Smooth muscle cell (in vitro differentiated cells): ENCODE measurements around the gene PPP1R12B. TPM values are rescaled to one million over a fixed set of nuclear protein-coding genes. Genes with fewer than 3 reads are reported as not detected.

Source experiments
- DNase-seq: peaks from one replicate; lab custom pipeline; 2025; ENCODE audit not compliant: unreplicated experiment; lab: John Stamatoyannopoulos, UW
- H2AFZ ChIP-seq: fragments of 200-600 bp; sonication (generic); 2 replicates; pipeline ENCODE4 v1.6.0; 2016; ENCODE audit warnings: antibody characterized with exemption, low read depth, mild to moderate bottlenecking
- H3F3A ChIP-seq: fragments of 200-600 bp; sonication (generic); 2 replicates; pipeline ENCODE4 v1.6.0; 2017; ENCODE audit warnings: antibody characterized with exemption, low read depth
- H3K27ac ChIP-seq: fragments of 200-600 bp; sonication (generic); 2 replicates; pipeline ENCODE4 v1.5.1; 2016; ENCODE audit warnings: low read depth, mild to moderate bottlenecking
- H3K27me3 ChIP-seq: fragments of 200-600 bp; sonication (generic); 2 replicates; pipeline ENCODE4 v1.6.1; 2016; ENCODE audit warnings: low read depth, mild to moderate bottlenecking
- H3K36me3 ChIP-seq: fragments of 200-600 bp; sonication (generic); 2 replicates; pipeline ENCODE4 v1.5.1; 2016; ENCODE audit warnings: low read depth
- H3K4me1 ChIP-seq: fragments of 200-600 bp; sonication (generic); 2 replicates; pipeline ENCODE4 v1.5.1; 2016; ENCODE audit warnings: low read depth
- H3K4me2 ChIP-seq: fragments of 200-600 bp; sonication (generic); 2 replicates; pipeline ENCODE4 v1.6.0; 2016; ENCODE audit warnings: mild to moderate bottlenecking
- H3K4me3 ChIP-seq: fragments of 200-600 bp; sonication (generic); 2 replicates; pipeline ENCODE4 v1.5.1; 2016; ENCODE audit warnings: mild to moderate bottlenecking
- H3K79me2 ChIP-seq: fragments of 200-600 bp; sonication (generic); 2 replicates; pipeline ENCODE4 v1.6.0; 2016; ENCODE audit warnings: low read depth, mild to moderate bottlenecking
- H3K9ac ChIP-seq: fragments of 200-600 bp; sonication (generic); 2 replicates; pipeline ENCODE4 v1.6.0; 2016; ENCODE audit warnings: low read depth
- H3K9me3 ChIP-seq: fragments of 200-600 bp; sonication (generic); replicated peaks from 2 replicates; pipeline ENCODE4 v1.5.1; 2016; ENCODE audit warnings: low read depth
- H4K20me1 ChIP-seq: fragments of 200-600 bp; sonication (generic); 2 replicates; pipeline ENCODE4 v1.6.0; 2016; ENCODE audit warnings: low read depth
- WGBS: methylation state at CpG from one replicate; pipeline ENCODE4 v1.1.7; 2016; ENCODE audit warnings: low lambda C conversion rate; 5-methylcytosine and 5-hydroxymethylcytosine counted together
- polyA plus RNA-seq: library from polyadenylated mRNA; unstranded; fragments of >200 nt; fragmentation: Nextera tagmentation; extraction: Ambion mirVana; gene quantifications from 2 replicates; pipeline ENCODE4 v1.2.1, GENCODE V29; 2016
- total RNA-seq: library from RNA; depleted of rRNA; stranded (reverse); fragments of >200 nt; gene quantifications from 2 replicates; pipeline ENCODE4 v1.2.3, GENCODE V29; 2014
- TF ChIP-seq, protein P1 (sequence below): fragments of 200-600 bp; sonication (generic); IDR thresholded peaks from 2 replicates; pipeline ENCODE4 v1.5.1; 2017; ENCODE audit warnings: borderline replicate concordance, mild to moderate bottlenecking, antibody characterized with exemption; ENCODE audit not compliant: insufficient read depth, poor library complexity, severe bottlenecking

PPP1R12B gene
- total RNA-seq: 6.7 and 22.3 TPM in 2 replicates
- polyA plus RNA-seq: 2.8 and 7.7 TPM in 2 replicates

- peak within 1 kb of the TSS; percentile 85 for H3K4me3 ChIP-seq
- peak within 1 kb of the TSS; percentile 100 for H3K9ac ChIP-seq
- peak within 1 kb of the TSS; percentile 98 for H3K27ac ChIP-seq
- no peaks in the 10 kb centered on the region for H3K27me3 ChIP-seq
- peaks cover 32% of the 10 kb centered on the region for H3K79me2 ChIP-seq
- 1% methylated on average over 60 of the region's 60 CpGs for WGBS
- DNase-seq: peak; percentile 84
- H3K9me3 ChIP-seq: no peaks in the 10 kb centered on the region
- H2AFZ ChIP-seq: peak within 1 kb of the TSS; percentile 85
- peaks cover 9% of the 10 kb centered on the region for H3K4me1 ChIP-seq
- peaks cover 8% of the 10 kb centered on the region for H4K20me1 ChIP-seq
- TF ChIP-seq, protein P1, sequence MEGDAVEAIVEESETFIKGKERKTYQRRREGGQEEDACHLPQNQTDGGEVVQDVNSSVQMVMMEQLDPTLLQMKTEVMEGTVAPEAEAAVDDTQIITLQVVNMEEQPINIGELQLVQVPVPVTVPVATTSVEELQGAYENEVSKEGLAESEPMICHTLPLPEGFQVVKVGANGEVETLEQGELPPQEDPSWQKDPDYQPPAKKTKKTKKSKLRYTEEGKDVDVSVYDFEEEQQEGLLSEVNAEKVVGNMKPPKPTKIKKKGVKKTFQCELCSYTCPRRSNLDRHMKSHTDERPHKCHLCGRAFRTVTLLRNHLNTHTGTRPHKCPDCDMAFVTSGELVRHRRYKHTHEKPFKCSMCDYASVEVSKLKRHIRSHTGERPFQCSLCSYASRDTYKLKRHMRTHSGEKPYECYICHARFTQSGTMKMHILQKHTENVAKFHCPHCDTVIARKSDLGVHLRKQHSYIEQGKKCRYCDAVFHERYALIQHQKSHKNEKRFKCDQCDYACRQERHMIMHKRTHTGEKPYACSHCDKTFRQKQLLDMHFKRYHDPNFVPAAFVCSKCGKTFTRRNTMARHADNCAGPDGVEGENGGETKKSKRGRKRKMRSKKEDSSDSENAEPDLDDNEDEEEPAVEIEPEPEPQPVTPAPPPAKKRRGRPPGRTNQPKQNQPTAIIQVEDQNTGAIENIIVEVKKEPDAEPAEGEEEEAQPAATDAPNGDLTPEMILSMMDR: no peak
- H3F3A ChIP-seq: no peaks in the 10 kb centered on the region
- H3K4me2 ChIP-seq: peak within 1 kb of the TSS; percentile 90
- H3K36me3 ChIP-seq: no peaks in the 10 kb centered on the region
These were observed at the start of gene PPP1R12B for GRCh38 chr1:202348509-202349205. Gene PPP1R12B (plus strand): TSS chr1:202348699. CDS start chr1:202348852, 153 bp downstream.

DNA sequence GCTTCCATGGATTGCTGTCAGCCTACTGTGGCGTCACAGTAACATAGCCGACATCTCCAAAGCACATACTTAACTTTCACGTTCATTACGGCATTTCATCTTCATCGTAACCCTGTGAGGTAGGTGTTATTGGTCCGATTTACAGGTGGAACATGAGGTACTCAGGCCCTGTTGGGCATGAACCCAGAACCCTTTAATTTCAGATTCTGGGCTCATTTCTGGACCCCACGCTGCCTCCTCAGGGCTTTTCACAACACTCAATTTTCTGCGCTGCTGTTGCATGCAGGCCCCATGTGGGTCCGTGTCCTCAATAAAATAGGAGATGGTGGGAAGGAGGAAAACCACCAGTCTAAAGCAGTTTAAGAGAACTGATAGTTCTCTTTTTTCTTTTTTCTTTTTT lies 46.3 kb upstream of the PPP1R12B start:
- Histone ChIP-seq H4K20me1 (no peaks in the 10 kb centered on the region), H3K4me1 (no peaks in the 10 kb centered on the region), H3K4me2 (no peak overlapping the region), H3F3A (no peaks in the 10 kb centered on the region), H3K9ac (no peak overlapping the region), H3K27ac (no peak overlapping the region), H3K36me3 (no peaks in the 10 kb centered on the region), H3K79me2 (no peaks in the 10 kb centered on the region), H3K4me3 (no peak overlapping the region), H2AFZ (no peak overlapping the region), H3K27me3 (peaks cover 5% of the 10 kb centered on the region), H3K9me3 (no peaks in the 10 kb centered on the region)
- no peak for DNase-seq
- TF ChIP-seq, protein P1: no peak
- WGBS: 96% methylated on average over 9 of the region's 9 CpGs

- Histone ChIP-seq H3F3A (no peaks in the 10 kb centered on the region), H3K36me3 (no peaks in the 10 kb centered on the region), H3K9me3 (no peaks in the 10 kb centered on the region), H3K79me2 (no peaks in the 10 kb centered on the region), H4K20me1 (no peaks in the 10 kb centered on the region), H3K27ac (no peak overlapping the region), H3K4me1 (no peaks in the 10 kb centered on the region), H3K27me3 (peaks cover 5% of the 10 kb centered on the region), H3K9ac (no peak overlapping the region), H3K4me3 (no peak overlapping the region), H2AFZ (no peak overlapping the region), H3K4me2 (no peak overlapping the region)
- 90% methylated on average over 9 of the region's 9 CpGs for WGBS
- DNase-seq: no peak
- TF ChIP-seq, protein P1: no peak
These were observed 44.1 kb upstream of the PPP1R12B start for GRCh38 chr1:202304375-202304774.

DNA sequence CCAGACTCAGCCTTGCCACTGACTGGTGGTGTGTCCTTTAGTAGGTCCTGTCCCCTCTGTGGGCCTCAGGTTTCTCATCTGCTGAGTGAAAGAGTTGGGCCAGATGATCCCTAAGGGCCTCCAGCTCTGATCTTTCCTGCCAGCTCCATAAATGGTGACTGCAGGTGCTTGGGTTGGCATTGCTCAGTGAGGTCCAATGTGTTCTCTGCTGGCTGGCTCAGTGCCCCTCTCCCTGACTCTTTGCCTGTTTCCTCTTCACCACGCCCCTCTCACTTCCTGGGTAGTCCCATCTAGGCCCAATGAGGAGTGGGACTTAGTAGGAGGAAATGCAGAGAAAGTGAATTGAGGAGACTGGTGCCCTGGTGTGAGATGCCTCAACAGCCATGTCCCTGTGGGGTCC lies 43.3 kb upstream of the PPP1R12B start:
- no peaks in the 10 kb centered on the region for H4K20me1 ChIP-seq
- H3K4me2 ChIP-seq: no peak overlapping the region
- no peaks in the 10 kb centered on the region for H3K36me3 ChIP-seq
- no peak for DNase-seq
- no peak overlapping the region for H3K4me3 ChIP-seq
- no peaks in the 10 kb centered on the region for H3K4me1 ChIP-seq
- TF ChIP-seq, protein P1: no peak
- H3K27ac ChIP-seq: no peak overlapping the region
- H3F3A ChIP-seq: no peaks in the 10 kb centered on the region
- peaks cover under 1% of the 10 kb centered on the region for H3K27me3 ChIP-seq
- WGBS: 100% methylated on average over 1 of the region's 1 CpG
- H3K79me2 ChIP-seq: no peaks in the 10 kb centered on the region
- H3K9me3 ChIP-seq: no peaks in the 10 kb centered on the region
- no peak overlapping the region for H2AFZ ChIP-seq
- no peak overlapping the region for H3K9ac ChIP-seq
